Measurements from ENCODE around the gene APBA2. TPM values are rescaled to one million over a fixed set of nuclear protein-coding genes. Genes with fewer than 3 reads are reported as not detected.

Gene APBA2
- total and polyA plus RNA-seq, 2 donors from 2014 or later: 1.0 to 6.1 TPM

DNA sequence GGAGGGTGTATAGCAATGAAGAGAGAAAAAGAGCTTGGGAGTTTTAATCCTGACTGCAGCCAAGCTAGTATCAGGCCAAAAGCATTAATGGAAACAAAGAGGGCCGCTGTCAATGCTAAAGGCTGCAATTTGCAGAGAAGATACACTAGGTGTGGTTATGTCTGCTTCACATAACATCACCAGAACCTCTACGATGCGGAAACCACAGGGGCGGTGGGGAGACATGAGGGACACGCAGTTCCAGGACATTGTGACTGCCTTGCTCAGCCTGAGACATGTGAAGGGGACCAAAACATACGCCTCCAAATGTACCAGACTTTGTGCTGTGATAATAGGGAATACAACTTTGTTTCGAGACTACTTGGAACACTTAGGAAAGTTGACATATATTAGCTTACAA lies 88.4 kb downstream of the APBA2 start:
- DNase-seq (no peak), FAIRE-seq (no peak)
- H3K9me3 ChIP-seq (ENCODE audit: control insufficient read depth in 2 of 3, insufficient read depth in 1 of 3, low read length in 3 of 3): no peaks in the 10 kb centered on the region
- H3K27ac ChIP-seq (ENCODE audit: low read depth in 2 of 2, low read length in 2 of 2): no peak overlapping the region
- H3K27me3 ChIP-seq (ENCODE audit: control insufficient read depth, insufficient read depth, low read length): no peaks in the 10 kb centered on the region
- no peaks in the 10 kb centered on the region for H3K4me1 ChIP-seq (ENCODE audit: control insufficient read depth in 2 of 3, insufficient read depth in 2 of 3, low read depth in 1 of 3, low read length in 3 of 3)
- H3K36me3 ChIP-seq (ENCODE audit: control insufficient read depth in 2 of 3, insufficient read depth in 3 of 3, low read length in 3 of 3): no peaks in the 10 kb centered on the region
- no peak overlapping the region for H3K9ac ChIP-seq (ENCODE audit: low read length in 3 of 3)
- intact Hi-C loops (cut with DNase I): no loop called here
- no peak for TF ChIP-seq CTCF (IDR thresholded peaks at IDR 0.05; ENCODE audit: borderline replicate concordance, extremely low read depth, insufficient read depth)
- H3K4me3 ChIP-seq (ENCODE audit: low read length in 3 of 3): no peak overlapping the region

DNA sequence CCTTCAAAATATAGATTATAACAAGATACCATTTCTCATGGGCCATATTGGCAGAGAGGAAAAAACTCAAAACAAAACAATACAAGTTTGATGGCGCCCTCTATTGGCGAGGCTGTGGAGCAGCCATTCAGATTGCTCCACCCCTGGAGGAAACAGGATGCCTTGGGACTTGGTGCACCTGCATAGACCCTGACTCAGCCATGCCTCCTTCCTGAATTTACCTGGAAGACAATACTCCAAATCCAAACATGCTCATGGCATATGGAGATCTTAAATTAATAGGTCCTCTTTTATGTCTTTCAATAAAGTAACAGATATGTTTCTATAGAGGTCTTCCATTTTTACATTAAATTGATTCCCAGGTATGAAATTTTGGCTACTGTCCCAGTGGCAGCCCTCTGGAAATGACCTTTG lies 90.0 kb downstream of the APBA2 start:
- no peak overlapping the region for H3K4me3 ChIP-seq (ENCODE audit: low read length in 3 of 3)
- DNase-seq (peak in 3 of 5 donors; percentile 62 to 76 (median 68)), FAIRE-seq (no peak)
- no peaks in the 10 kb centered on the region for H3K9me3 ChIP-seq (ENCODE audit: control insufficient read depth in 2 of 3, insufficient read depth in 1 of 3, low read length in 3 of 3)
- no peak overlapping the region for H3K9ac ChIP-seq (ENCODE audit: low read length in 3 of 3)
- peak; percentile 59 for TF ChIP-seq CTCF (IDR thresholded peaks at IDR 0.05; ENCODE audit: borderline replicate concordance, extremely low read depth, insufficient read depth)
- no peaks in the 10 kb centered on the region for H3K4me1 ChIP-seq (ENCODE audit: control insufficient read depth in 2 of 3, insufficient read depth in 2 of 3, low read depth in 1 of 3, low read length in 3 of 3)
- no peaks in the 10 kb centered on the region for H3K27me3 ChIP-seq (ENCODE audit: control insufficient read depth, insufficient read depth, low read length)
- no peak overlapping the region for H3K27ac ChIP-seq (ENCODE audit: low read depth in 2 of 2, low read length in 2 of 2)
- no peaks in the 10 kb centered on the region for H3K36me3 ChIP-seq (ENCODE audit: control insufficient read depth in 2 of 3, insufficient read depth in 3 of 3, low read length in 3 of 3)
- intact Hi-C loops (cut with DNase I): no loop called here

DNA sequence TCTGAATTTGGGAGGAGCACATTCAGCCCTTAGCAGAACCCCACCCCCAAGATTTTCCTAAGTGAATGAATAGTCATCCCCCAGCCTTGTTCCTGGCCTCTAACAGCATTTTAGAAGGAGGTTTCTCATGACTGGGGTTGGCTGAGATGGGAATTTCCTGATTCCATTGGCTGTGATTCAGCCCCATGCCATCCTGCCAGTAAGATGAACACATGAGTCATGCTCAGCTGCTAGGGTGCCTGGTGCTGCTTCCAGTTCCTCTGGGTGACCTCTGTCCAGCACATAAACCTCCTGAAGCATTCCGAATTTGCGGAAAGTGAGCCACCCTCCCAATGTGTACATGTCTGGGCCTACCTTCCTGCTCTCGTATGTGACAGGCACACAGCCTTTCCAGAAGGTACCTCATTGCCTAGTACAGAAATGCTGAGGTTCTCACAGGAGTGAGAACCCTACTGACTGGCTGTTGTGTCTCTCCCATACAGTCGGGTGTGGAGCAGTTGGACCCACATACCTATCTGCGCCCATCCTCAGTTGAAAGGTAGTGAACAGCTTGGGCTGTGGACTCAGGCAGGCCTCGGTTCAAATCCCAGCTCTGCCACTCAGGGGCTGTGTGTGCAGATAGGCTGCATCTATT lies 91.7 kb downstream of the APBA2 start:
- no peak overlapping the region for H3K9ac ChIP-seq (ENCODE audit: low read length in 3 of 3)
- no peak for TF ChIP-seq CTCF (IDR thresholded peaks at IDR 0.05; ENCODE audit: borderline replicate concordance, extremely low read depth, insufficient read depth)
- H3K27me3 ChIP-seq (ENCODE audit: control insufficient read depth, insufficient read depth, low read length): no peaks in the 10 kb centered on the region
- no peak for FAIRE-seq
- no peaks in the 10 kb centered on the region for H3K36me3 ChIP-seq (ENCODE audit: control insufficient read depth in 2 of 3, insufficient read depth in 3 of 3, low read length in 3 of 3)
- intact Hi-C loops (cut with DNase I): no loop called here
- H3K4me3 ChIP-seq (ENCODE audit: low read length in 3 of 3): no peak overlapping the region
- DNase-seq: peak in 1 of 5 donors; percentile 14
- H3K27ac ChIP-seq (ENCODE audit: low read depth in 2 of 2, low read length in 2 of 2): no peak overlapping the region
- H3K4me1 ChIP-seq (ENCODE audit: control insufficient read depth in 2 of 3, insufficient read depth in 2 of 3, low read depth in 1 of 3, low read length in 3 of 3): no peaks in the 10 kb centered on the region
- H3K9me3 ChIP-seq (ENCODE audit: control insufficient read depth in 2 of 3, insufficient read depth in 1 of 3, low read length in 3 of 3): no peaks in the 10 kb centered on the region

DNA sequence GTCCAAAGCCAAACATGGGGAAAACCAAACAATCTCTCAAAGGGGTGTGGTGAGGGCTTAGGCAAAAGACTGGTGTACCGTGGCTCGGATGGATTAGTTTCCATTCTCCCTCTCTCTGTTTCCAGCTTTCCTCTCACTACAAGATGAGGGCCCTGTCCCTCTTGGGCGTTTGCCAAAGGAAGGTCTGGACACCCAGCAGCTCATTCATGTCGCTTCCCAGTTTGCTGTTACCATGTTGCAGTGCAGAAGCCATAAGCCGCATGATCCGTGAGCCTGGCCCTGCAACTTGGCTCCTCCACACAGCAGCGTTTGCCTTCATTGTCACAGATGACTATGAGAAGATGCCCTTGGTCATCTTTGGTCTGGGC lies 92.2 kb downstream of the APBA2 start:
- Histone ChIP-seq H3K4me1 (ENCODE audit: control insufficient read depth in 2 of 3, insufficient read depth in 2 of 3, low read depth in 1 of 3, low read length in 3 of 3) (no peaks in the 10 kb centered on the region), H3K27ac (ENCODE audit: low read depth in 2 of 2, low read length in 2 of 2) (no peak overlapping the region), H3K9ac (ENCODE audit: low read length in 3 of 3) (no peak overlapping the region), H3K36me3 (ENCODE audit: control insufficient read depth in 2 of 3, insufficient read depth in 3 of 3, low read length in 3 of 3) (no peaks in the 10 kb centered on the region), H3K27me3 (ENCODE audit: control insufficient read depth, insufficient read depth, low read length) (no peaks in the 10 kb centered on the region), H3K9me3 (ENCODE audit: control insufficient read depth in 2 of 3, insufficient read depth in 1 of 3, low read length in 3 of 3) (no peaks in the 10 kb centered on the region), H3K4me3 (ENCODE audit: low read length in 3 of 3) (no peak overlapping the region)
- no peak for FAIRE-seq
- no peak for TF ChIP-seq CTCF (IDR thresholded peaks at IDR 0.05; ENCODE audit: borderline replicate concordance, extremely low read depth, insufficient read depth)
- DNase-seq: no peak
- intact Hi-C loops (cut with DNase I): no loop called here
